22Rv1 (cell line): ENCODE results near the gene ROCK1.
"Not testable (repeated sequence)": the region's sequence is repeated elsewhere in the genome, so short reads cannot be mapped to it uniquely, and the experiment has no call there.

Experiments
- H3K27ac ChIP-seq: fragments of 450-650 bp; 2 replicates; pipeline ENCODE4 v1.5.1; 2017
- ZFX ChIP-seq: fragments of 450-650 bp; IDR thresholded peaks from 2 replicates; pipeline ENCODE4 v1.6.1; 2017; ENCODE audit warnings: antibody characterized with exemption, borderline replicate concordance
- TF ChIP-seq, protein P1 (sequence below): fragments of 450-650 bp; IDR thresholded peaks from 2 replicates; pipeline ENCODE4 v1.5.1; 2017; ENCODE audit warnings: mild to moderate bottlenecking

Gene ROCK1

DNA sequence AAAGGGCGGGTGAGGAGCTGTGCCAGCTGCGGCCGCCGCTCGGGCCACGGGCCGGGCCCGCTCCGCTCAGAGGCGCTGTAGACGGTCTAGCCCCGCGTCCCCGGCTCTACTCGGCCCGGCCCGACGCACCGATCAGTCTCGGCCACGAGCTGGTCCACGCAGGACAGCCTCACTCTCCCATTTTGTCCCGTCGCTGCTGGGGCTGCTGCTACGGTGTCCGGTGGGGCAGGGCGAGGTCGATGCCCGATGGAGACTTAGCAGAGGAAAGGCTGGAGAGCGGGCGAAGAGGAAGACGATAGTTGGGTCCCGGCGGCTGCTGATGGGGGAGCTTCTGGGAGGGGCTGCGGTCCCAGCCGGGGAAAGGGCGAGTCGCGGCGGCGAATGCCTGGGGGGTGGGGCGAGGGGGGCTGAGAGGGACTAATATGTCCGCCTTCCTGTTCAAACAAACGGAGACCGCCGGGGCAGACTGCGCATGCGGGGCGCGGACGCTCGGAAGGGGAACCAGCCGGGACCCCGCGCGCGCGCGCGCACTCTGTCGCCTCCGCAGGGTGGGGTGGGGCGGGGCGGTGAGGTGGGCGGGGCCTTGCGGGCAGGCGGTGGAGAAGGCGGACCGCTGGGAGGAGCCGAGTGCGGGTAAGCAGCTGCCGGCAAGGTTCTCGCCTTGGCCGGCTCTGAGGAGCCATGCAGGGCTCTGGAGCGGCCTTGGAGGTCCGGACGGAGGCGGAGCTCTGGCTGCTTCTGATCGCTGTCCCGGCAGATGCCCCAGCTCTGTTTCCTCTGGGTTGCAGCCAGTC lies at the start of gene ROCK1:
Gene ROCK1 (minus strand): TSS at position 468 of the 794 bp plus-strand sequence. CDS start 903 bp downstream, outside the sequence.
- peak within 1 kb of the TSS; percentile 81 for H3K27ac ChIP-seq
- TF ChIP-seq, protein P1, sequence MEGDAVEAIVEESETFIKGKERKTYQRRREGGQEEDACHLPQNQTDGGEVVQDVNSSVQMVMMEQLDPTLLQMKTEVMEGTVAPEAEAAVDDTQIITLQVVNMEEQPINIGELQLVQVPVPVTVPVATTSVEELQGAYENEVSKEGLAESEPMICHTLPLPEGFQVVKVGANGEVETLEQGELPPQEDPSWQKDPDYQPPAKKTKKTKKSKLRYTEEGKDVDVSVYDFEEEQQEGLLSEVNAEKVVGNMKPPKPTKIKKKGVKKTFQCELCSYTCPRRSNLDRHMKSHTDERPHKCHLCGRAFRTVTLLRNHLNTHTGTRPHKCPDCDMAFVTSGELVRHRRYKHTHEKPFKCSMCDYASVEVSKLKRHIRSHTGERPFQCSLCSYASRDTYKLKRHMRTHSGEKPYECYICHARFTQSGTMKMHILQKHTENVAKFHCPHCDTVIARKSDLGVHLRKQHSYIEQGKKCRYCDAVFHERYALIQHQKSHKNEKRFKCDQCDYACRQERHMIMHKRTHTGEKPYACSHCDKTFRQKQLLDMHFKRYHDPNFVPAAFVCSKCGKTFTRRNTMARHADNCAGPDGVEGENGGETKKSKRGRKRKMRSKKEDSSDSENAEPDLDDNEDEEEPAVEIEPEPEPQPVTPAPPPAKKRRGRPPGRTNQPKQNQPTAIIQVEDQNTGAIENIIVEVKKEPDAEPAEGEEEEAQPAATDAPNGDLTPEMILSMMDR: no peak
- TF ChIP-seq ZFX: no peak

DNA sequence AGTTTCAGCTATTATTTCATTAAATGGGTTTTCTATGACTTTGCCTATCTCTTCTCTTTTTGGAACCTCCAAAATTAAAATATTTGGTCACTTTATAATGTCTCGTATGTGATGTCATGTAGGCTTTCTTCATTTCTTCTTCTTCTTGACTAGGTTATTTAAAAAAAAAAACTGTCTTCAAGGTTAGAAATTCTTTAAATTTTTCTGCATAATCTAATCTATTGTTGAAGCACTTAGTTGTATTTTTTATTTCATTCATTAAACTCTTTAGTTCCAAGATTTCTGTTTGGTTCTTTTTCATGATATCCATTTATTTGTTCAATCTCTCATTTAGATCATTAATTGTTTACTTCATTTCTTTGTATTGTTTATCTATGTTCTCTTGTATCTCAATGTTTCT lies 43.8 kb upstream of the ROCK1 start:
- TF ChIP-seq, protein P1: no peak
- no peak for TF ChIP-seq ZFX
- no peak overlapping the region for H3K27ac ChIP-seq

DNA sequence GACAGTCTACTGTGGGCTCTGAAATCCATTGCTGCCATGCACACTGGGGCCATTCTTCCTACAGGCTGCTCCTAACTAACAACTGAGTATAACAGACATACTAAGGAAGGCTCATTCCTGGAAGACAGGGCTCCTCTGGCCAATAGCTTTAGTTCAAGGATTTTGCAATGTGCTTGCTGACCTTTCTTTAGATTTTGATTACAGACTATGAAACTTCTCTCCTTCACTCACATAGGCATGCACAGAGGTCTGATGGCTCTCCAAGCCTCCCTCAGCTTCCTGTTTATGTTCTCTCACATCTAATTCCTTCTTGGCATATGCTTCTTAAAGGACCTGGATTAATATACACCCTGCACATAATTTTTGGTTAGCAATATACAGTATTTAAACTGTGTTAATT lies 34.4 kb upstream of the ROCK1 start:
- TF ChIP-seq, protein P1: no peak
- no peak for TF ChIP-seq ZFX
- no peak overlapping the region for H3K27ac ChIP-seq

DNA sequence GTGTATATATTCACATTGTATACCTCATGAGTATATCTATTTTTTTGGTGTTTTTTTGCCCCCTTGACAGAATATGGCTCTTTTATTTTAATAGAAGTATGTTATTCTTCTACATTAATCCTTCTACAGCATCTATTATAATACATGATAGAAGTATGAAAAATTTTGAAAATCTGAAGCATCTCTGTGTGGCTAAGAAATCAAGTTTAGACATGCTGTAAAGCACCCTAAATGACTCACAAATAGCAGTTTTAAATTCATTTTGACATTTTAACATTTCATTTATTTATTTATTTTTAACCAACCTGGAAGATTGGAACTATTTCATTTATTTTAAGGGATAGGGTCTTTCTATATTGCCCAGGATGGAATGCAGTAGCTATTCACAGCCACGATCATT lies 33.8 kb upstream of the ROCK1 start:
- TF ChIP-seq ZFX: no peak
- TF ChIP-seq, protein P1: no peak
- no peak overlapping the region for H3K27ac ChIP-seq

DNA sequence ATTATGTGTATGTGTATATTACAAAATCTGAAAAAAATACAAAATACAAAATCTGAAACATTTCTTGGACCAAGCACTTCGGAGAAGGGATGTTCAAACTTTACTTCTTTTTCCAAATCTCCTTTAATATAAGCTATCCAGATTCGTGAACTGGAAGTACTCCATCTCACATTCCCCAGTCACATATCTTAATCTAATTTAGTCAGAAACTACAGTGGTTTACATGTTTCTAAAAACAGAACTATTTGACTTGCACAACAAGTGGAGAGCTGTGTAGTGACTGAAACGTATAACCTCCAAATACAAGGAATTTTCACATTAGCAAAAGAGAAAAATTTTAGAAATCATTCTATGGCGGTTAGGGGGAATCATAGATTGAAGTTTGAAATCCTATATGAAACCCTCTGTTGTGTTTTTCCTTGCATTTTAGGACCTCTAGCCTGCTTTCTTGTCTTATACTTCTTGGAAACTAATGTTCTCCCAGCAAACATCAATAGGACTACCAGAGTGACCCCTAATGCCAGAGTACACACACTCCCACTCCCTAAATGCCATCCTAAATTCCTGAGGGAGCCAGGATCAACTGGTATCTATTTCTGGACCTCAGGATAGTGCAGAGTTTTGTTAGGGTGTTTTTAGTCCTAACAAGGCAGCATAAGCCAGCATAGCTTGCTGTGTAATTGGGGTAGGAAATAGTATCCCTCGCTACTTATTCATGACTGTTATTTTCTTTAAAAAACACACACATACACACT lies 30.2 kb upstream of the ROCK1 start:
- H3K27ac ChIP-seq: no peak overlapping the region
- TF ChIP-seq ZFX: no peak
- TF ChIP-seq, protein P1: no peak

DNA sequence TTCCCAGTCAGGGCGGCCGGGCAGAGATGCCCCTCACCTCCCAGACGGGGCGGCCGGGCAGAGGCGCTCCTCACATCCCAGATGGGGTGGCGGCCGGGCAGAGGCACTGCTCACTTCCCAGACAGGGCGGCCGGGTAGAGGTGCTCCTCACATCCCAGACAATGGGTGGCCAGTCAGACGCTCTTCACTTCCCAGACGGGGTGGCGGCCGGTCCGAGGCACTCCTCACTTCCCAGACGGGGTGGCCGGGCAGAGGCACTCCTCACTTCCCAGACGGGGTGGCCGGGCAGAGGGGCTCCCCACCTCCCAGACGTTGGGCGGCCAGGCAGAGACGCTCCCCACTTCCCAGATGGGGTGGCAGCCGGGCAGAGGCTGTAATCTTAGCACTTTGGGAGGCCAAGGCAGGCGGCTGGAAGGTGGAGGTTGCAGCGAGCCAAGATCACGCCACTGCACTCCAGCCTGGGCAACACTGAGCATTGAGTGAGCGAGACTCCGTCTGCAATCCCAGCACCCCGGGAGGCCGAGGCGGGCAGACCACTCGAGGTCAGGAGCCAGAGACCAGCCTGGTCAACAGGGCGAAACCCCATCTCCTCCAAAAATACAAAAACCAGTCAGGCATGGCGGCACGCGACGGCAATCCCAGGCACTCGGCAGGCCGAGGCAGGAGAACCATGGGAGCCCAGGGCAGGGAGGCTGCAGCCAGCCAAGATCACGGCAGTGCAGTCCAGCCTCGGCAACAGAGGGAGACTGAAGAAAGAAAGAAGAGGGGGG lies 26.3 kb upstream of the ROCK1 start:
- not testable (repeated sequence) for H3K27ac ChIP-seq

DNA sequence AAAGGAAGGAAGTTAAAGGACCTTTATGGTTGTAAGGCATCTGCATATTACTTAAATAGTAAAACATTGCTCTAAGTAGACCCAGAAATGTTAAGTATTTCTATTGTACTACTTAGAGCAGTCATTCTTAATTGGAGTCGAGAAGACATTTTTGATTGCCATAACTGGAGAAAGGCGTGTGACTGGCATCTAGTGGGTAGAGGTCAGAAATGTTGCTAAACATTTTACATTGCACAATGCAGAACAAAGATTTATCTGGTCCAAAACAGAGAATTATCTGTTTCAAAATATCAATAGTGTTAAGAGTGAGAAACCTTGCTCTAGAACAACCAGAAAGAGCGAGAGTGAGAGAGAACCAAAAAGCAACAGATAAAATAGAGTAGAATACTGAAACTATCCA lies 23.3 kb upstream of the ROCK1 start:
- TF ChIP-seq, protein P1: peak; percentile 31
- no peak for TF ChIP-seq ZFX
- H3K27ac ChIP-seq: no peak overlapping the region
